Neural crest cell (in vitro differentiated cells): ENCODE data around the gene DOK5. TPM values are rescaled to one million over a fixed set of nuclear protein-coding genes. Genes with fewer than 3 reads are reported as not detected.
A peak's percentile ranks its signal among the peaks of the same experiment; 100 is the strongest.

Source experiments
- DNase-seq: peaks from one replicate; pipeline ENCODE4 v3.0.0; 2021; ENCODE audit warnings: low read depth, mixed read lengths, low spot score
- H3K27ac Mint-ChIP-seq: one replicate; pipeline ENCODE4 v1.8.0; 2021; ENCODE audit warnings: mild to moderate bottlenecking, mixed read lengths; ENCODE audit not compliant: unreplicated experiment
- H3K27me3 Mint-ChIP-seq: 2 replicates; pipeline ENCODE4 v1.8.0; 2021; ENCODE audit warnings: low read depth, mild to moderate bottlenecking, mixed read lengths
- H3K36me3 Mint-ChIP-seq: 2 replicates; pipeline ENCODE4 v1.8.0; 2021; ENCODE audit warnings: low read depth, mild to moderate bottlenecking, mixed read lengths
- H3K4me1 Mint-ChIP-seq: 2 replicates; pipeline ENCODE4 v1.8.0; 2021; ENCODE audit warnings: mixed read lengths
- H3K4me3 Mint-ChIP-seq: one replicate; pipeline ENCODE4 v1.8.0; 2021; ENCODE audit warnings: mild to moderate bottlenecking, mixed read lengths
- H3K9me3 Mint-ChIP-seq: 2 replicates; pipeline ENCODE4 v1.8.0; 2021; ENCODE audit warnings: mixed read lengths
- total RNA-seq: library from RNA; stranded (reverse); gene quantifications from 2 replicates; pipeline ENCODE4 v1.2.1, GENCODE V29; 2021
- TF ChIP-seq, protein P1 (sequence below): fragments of 200-600 bp; sonication (generic); conservative IDR thresholded peaks from 2 replicates; pipeline ENCODE4 v1.5.0; 2021; ENCODE audit warnings: antibody characterized with exemption, mild to moderate bottlenecking

The DOK5 gene
- total RNA-seq, 1 donor from 2014 or later: 4.4 TPM

- Mint-ChIP-seq H3K4me1 (peaks cover 23% of the 10 kb centered on the region), H3K36me3 (no peaks in the 10 kb centered on the region), H3K27me3 (no peaks in the 10 kb centered on the region), H3K27ac (no peak overlapping the region), H3K9me3 (no peaks in the 10 kb centered on the region), H3K4me3 (no peak overlapping the region)
- TF ChIP-seq, protein P1, sequence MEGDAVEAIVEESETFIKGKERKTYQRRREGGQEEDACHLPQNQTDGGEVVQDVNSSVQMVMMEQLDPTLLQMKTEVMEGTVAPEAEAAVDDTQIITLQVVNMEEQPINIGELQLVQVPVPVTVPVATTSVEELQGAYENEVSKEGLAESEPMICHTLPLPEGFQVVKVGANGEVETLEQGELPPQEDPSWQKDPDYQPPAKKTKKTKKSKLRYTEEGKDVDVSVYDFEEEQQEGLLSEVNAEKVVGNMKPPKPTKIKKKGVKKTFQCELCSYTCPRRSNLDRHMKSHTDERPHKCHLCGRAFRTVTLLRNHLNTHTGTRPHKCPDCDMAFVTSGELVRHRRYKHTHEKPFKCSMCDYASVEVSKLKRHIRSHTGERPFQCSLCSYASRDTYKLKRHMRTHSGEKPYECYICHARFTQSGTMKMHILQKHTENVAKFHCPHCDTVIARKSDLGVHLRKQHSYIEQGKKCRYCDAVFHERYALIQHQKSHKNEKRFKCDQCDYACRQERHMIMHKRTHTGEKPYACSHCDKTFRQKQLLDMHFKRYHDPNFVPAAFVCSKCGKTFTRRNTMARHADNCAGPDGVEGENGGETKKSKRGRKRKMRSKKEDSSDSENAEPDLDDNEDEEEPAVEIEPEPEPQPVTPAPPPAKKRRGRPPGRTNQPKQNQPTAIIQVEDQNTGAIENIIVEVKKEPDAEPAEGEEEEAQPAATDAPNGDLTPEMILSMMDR: no peak
- no peak for DNase-seq
These were observed 202.9 kb downstream of the DOK5 start for GRCh38 chr20:54678253-54678652.

GRCh38 chr20:54680439-54680838 is 205.0 kb downstream of the DOK5 start:
- DNase-seq: no peak
- Mint-ChIP-seq H3K4me1 (peaks cover 23% of the 10 kb centered on the region), H3K4me3 (no peak overlapping the region), H3K36me3 (no peaks in the 10 kb centered on the region), H3K27me3 (peaks cover 7% of the 10 kb centered on the region), H3K9me3 (no peaks in the 10 kb centered on the region), H3K27ac (no peak overlapping the region)
- TF ChIP-seq, protein P1: no peak

DNA sequence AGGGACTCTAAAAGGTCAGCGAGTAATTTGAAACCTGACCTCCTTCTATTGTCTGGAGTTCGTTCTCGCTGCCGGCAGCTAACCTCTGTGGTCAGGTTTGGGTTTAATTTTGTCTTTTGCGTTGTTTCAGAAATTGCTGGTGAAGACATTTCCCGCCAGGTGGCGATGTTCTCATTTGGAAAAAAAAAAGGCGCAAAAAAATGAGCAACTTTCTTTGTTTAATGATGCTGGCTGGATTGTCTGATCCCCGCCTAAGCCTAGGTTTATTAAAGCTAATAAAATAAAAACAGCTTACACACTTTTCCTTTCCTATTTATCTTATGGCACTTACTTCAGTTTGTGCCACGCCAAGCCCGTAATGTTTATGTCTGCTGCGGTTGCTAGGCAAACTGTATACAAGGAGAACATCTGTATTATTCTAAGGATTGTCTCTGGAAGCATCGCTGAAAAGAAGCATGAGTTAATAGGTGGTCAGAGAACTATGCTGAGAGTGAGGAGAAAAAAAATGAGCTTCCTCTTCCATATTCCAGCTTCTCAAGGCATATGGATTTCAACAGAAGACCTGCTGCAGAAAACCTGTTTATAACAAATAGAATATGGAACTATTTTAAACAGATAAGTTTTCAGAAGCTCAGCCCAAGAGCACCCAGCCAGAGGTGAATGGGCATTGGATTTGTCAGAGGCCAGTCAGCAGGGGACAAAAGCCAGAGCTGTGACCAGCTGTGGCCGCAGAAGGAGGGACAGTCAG is 205.7 kb downstream of the DOK5 start:
- DNase-seq: peak; percentile 67
- peaks cover 23% of the 10 kb centered on the region for H3K4me1 Mint-ChIP-seq
- H3K9me3 Mint-ChIP-seq: no peaks in the 10 kb centered on the region
- peak overlapping the region; percentile 42 for H3K4me3 Mint-ChIP-seq
- H3K36me3 Mint-ChIP-seq: no peaks in the 10 kb centered on the region
- peaks cover 7% of the 10 kb centered on the region for H3K27me3 Mint-ChIP-seq
- H3K27ac Mint-ChIP-seq: peak overlapping the region; percentile 58
- TF ChIP-seq, protein P1: peak; percentile 91

DNA sequence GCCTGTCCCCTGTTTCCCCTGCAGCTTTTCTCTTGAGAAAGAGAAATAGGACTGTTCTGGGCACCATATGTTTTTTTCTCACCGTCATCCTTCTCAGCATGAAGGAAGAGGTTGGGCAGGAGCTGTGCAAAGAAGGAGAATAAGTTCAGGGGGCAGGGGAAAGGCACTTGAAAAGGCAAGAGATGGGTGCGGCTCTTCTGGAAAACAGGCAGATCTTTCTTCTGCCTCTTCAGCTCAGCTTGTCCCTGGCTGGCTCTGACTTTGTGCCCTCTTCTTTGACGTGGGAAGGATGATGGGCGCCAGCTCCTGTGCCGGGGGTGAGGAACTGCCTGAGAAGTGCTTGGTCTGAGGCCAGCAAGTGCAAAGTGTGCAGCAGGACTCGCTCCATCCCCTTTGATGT is 206.5 kb downstream of the DOK5 start:
- Mint-ChIP-seq H3K36me3 (no peaks in the 10 kb centered on the region), H3K27ac (peak overlapping the region; percentile 67), H3K4me3 (no peak overlapping the region), H3K4me1 (peaks cover 23% of the 10 kb centered on the region), H3K27me3 (peaks cover 7% of the 10 kb centered on the region), H3K9me3 (no peaks in the 10 kb centered on the region)
- no peak for DNase-seq
- TF ChIP-seq, protein P1: no peak

DNA sequence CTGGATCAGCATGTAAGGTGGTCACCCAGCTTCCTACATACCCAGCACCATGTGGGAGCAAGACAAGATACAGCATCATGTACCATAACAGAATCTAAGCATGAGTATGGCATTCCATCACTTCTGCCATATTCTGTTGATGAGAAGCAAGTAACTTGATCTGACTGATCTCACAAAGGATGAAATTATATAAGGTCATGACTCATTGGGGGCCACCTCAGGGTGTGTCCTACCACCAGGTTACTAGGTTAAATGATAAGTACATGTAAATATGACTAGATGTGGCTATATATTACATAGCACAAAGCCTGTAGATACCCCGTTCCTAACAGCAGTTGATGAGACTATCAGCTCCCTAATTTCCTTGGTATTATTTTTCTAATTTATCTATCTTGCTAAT is 213.1 kb downstream of the DOK5 start:
- H3K27ac Mint-ChIP-seq: no peak overlapping the region
- H3K4me3 Mint-ChIP-seq: no peak overlapping the region
- no peaks in the 10 kb centered on the region for H3K36me3 Mint-ChIP-seq
- H3K27me3 Mint-ChIP-seq: peaks cover 5% of the 10 kb centered on the region
- H3K4me1 Mint-ChIP-seq: peaks cover 7% of the 10 kb centered on the region
- TF ChIP-seq, protein P1: no peak
- no peaks in the 10 kb centered on the region for H3K9me3 Mint-ChIP-seq
- no peak for DNase-seq
